HG03095 (cell line): Measurements from ENCODE around the gene PKD2L1.
"Not testable (repeated sequence)": the region's sequence is repeated elsewhere in the genome, so short reads cannot be mapped to it uniquely, and the experiment has no call there.

Experiments used
- ATAC-seq: cut with Tn5 transposase; IDR thresholded peaks from one replicate; pipeline ENCODE4 v1.9.1; 2021; ENCODE audit warnings: moderate library complexity; ENCODE audit not compliant: unreplicated experiment

The PKD2L1 gene

GRCh38 chr10:100287756-100288155, 42.3 kb downstream of the PKD2L1 start:
- ATAC-seq = no peak

- ATAC-seq = peak; percentile 89
Measured at GRCh38 chr10:100286051-100287033, 43.7 kb downstream of the PKD2L1 start, which contains the start of gene BLOC1S2. BLOC1S2 (minus strand) TSS chr10:100286680; CDS start chr10:100286659, 21 bp downstream.

GRCh38 chr10:100285326-100285725, 44.7 kb downstream of the PKD2L1 start:
- not testable (repeated sequence) for ATAC-seq

GRCh38 chr10:100282907-100283306, 47.1 kb downstream of the PKD2L1 start:
- no peak for ATAC-seq

GRCh38 chr10:100276971-100277370, 53.1 kb downstream of the PKD2L1 start:
- not testable (repeated sequence) for ATAC-seq

GRCh38 chr10:100267239-100268104, 62.6 kb downstream of the PKD2L1 start, which contains the start of gene CWF19L1:
CWF19L1 (minus strand) TSS chr10:100267638; CDS start chr10:100267593, 45 bp downstream.
- ATAC-seq = peak; percentile 57

GRCh38 chr10:100265821-100266485, 64.1 kb downstream of the PKD2L1 start:
- no peak for ATAC-seq

GRCh38 chr10:100254191-100254590, 75.8 kb downstream of the PKD2L1 start:
- ATAC-seq = no peak

GRCh38 chr10:100253041-100253440, 77.0 kb downstream of the PKD2L1 start:
- no peak for ATAC-seq

- no peak for ATAC-seq
Measured at GRCh38 chr10:100248820-100249219, 81.2 kb downstream of the PKD2L1 start.

- ATAC-seq = no peak
Measured at GRCh38 chr10:100245484-100246220, 84.4 kb downstream of the PKD2L1 start.

GRCh38 chr10:100239851-100240250, 90.2 kb downstream of the PKD2L1 start:
- no peak for ATAC-seq

- no peak for ATAC-seq
Measured at GRCh38 chr10:100238429-100238828, 91.6 kb downstream of the PKD2L1 start.
